Measurements from ENCODE around the gene LCN15.
"Not testable (repeated sequence)": the region's sequence is repeated elsewhere in the genome, so short reads cannot be mapped to it uniquely, and the experiment has no call there.

LCN15 gene

DNA sequence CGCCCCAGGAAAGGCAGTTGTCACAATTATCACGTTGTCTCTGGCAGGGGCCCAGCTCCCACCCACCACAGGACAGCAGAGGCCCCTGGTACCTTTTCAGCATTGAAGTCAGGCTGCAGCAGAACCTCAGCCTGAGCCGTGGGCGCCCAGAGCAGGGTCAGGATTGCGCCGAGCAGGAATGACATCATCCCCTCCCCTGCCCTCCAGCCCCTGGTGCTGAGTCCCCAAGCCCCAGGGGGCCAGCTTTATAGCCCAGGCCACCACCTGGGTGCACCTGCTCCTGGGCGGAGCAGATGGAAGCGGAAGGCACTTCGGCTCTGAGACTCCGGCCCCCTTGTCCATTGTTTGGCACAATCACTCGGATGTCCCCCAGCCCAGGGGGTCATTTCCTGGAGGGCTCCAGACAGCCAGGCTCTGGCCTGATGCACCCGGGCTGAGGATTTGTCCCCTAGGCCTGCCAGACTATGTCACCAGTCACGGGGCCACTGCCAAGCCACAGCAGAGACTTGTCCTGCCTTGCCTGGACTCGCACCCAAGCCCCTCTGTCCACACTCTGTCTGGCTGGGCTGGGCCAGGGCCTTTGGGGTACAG, at the start of gene LCN15:
Gene LCN15 (minus strand): TSS at position 218 of the 591 bp plus-strand sequence. CDS start 30 bp downstream, at position 188.
- no peak for DNase-seq

GRCh38 chr9:136808806-136809158, 44.5 kb upstream of the LCN15 start:
- DNase-seq = no peak

DNA sequence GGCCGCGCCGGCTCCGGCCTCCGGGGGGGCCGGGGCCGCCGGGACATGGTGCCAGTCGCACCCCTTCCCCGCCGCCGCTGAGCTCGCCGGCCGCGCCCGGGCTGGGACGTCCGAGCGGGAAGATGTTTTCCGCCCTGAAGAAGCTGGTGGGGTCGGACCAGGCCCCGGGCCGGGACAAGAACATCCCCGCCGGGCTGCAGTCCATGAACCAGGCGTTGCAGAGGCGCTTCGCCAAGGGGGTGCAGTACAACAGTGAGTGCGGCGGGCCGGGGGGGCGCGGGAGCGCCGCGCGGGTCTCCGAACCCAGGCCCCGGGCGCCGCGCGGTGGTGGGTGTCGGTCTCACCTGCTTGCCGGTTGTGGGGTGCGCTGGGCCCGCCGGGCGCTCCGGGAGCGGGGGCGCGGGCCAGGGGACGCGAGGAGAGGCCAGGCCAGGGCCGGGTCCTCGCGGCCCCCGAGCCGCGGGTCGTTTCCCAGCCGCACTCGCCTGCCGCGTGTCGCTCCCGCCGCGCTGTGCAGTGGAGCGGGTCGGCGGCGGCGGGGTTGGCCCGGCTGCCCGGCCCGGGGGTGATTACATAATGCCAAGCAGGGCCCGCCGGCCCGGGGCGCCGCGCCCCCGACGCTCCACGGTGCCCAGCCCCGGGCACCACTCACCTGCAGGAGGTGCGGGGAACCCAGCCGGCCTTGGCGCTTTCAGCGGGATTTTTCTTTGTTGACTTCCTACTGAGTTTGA, 43.9 kb upstream of the LCN15 start:
- no peak for DNase-seq

DNA sequence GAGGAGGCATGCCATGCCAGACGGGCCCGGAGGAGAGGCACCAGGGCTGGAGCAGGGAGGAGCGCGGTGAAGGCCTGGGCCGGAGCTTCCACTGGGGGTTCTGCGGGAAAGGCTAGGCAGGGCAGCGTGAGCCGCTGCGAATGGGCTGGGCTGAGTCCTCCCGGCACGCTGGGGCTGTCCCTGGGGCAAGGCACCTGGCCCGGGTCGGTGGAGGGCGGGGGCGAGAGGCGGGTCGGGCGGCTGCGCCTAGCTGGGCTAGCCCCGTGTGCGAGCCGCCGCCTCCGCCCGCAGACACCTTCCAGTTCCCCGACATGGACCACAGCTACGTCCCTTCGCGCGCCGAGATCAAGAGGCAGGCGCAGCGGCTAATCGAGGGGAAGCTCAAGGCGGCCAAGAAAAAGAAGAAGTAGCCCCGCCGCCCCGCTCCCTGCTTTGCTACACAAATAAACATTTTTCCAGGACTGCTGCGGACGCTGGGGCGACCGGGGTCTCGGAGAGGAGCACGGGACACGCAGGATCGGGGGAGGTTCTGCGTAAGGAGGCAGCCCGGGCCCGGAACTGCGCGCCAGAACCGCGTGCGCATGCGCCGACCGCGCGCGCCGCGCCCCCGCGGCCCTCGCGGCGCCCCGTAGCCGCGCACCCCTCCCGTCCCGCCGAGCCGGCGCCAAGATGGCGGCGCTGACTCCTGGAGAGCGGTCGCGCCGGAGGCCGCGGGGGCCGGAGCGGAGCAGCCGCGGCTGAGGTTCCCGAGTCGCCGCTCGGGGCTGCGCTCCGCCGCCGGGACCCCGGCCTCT, 43.2 kb upstream of the LCN15 start, which contains the start of gene RABL6:
Gene RABL6 (plus strand): TSS at position 668 of the 794 bp plus-strand sequence. CDS start 249 bp downstream, outside the sequence.
- peak; percentile 87 for DNase-seq

DNA sequence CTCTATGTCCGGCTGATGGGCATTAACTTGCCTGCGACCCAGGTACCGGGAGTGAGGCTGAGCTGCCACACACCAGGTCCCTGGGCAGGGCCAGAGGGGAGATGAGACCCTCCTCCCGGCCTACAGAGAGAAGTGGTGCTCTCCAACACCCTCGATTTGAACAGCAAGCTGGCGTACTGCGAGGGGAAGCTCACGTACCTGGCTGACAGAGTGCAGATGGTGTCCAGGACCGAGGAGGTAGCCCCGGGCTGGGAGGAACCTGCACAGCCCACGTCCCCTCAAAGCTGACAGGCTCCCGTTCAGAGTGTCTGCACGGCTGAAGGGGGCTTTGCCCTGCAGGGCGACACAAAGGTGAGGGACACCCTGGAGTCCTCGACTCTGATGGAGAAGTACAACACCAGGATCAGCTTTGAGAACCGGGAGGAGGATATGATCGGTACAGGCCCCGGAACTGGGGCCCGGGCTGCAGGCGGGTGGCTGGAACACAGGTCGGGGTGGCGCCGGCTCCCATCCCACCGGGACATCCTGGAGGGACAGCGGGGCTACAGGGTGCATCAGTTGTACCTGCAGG, 42.4 kb upstream of the LCN15 start:
- DNase-seq = no peak

DNA sequence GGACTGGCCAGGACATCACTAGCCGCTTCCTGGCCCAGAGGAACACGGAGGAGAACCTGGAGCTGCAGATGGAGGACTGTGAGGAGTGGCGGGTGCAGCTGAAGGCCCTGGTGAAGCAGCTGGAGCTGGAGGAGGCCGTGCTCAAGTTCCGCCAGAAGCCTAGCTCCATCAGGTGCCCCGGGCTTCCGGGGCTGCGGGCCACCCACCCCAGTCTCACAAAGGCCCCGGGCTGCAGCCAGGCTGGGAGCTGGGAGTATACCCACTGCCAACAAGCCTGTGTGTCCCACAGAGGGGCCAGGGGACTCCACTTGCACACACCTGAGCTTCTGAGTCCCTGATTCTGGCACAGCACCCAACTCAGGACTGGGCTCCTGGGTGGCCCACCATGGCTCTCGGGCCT, 41.7 kb upstream of the LCN15 start:
- DNase-seq = no peak

DNA sequence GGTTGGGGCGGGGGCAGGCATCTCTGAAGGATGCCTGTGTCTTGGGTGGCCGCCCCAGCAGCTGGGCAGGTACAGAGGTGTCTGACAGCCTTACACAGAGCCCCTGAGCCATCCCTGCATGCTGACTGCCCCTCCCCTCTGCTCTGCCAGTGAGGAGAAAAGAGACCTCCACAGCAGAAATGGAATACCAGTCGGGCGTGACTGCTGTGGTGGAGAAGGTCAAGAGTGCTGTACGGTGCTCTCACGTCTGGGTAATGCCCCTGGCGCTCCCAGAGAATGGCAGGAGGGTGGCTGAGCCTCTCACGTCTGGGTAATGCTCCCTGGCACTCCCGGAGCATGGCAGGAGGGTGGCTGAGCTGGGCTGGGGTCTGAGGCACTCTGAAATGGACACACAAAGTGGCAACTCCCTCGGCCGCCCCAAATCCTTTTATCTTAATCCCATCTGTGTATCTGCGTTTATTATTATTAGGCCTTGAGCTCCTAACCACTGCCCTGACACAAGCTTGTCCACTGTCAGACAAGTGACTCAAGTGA, 41.0 kb upstream of the LCN15 start:
- DNase-seq = no peak

DNA sequence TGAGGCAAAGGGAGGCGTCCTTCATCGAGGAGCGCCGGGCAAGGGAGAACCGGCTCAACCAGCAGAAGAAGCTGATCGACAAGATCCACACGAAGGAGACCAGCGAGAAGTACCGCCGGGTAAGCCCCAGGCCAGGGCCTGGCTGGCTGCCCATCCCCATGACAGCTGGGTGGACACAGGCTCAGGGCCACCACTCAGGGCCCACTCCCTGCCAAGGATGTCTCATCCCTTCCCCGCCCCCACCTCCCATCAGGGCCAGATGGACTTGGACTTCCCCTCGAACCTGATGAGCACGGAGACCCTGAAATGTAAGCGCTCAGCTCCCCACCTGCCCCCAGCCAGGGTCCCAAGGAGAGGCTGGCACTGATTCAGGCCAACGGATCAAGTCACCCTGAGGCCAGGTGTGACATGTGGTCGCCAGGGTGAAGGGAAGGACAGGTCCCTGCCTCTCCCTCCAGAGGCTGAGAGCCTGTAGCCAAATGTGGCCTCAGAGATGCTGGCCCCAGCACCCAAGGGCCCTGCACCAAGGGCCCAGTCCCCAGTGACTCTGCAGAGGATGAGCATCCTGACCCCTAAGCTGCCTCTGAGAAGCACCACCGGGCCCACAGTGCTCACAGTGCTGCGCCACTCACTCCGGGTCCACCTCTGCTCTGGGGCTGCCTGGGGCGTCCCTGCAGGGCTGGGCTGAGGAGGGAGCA, 40.3 kb upstream of the LCN15 start:
- no peak for DNase-seq

DNA sequence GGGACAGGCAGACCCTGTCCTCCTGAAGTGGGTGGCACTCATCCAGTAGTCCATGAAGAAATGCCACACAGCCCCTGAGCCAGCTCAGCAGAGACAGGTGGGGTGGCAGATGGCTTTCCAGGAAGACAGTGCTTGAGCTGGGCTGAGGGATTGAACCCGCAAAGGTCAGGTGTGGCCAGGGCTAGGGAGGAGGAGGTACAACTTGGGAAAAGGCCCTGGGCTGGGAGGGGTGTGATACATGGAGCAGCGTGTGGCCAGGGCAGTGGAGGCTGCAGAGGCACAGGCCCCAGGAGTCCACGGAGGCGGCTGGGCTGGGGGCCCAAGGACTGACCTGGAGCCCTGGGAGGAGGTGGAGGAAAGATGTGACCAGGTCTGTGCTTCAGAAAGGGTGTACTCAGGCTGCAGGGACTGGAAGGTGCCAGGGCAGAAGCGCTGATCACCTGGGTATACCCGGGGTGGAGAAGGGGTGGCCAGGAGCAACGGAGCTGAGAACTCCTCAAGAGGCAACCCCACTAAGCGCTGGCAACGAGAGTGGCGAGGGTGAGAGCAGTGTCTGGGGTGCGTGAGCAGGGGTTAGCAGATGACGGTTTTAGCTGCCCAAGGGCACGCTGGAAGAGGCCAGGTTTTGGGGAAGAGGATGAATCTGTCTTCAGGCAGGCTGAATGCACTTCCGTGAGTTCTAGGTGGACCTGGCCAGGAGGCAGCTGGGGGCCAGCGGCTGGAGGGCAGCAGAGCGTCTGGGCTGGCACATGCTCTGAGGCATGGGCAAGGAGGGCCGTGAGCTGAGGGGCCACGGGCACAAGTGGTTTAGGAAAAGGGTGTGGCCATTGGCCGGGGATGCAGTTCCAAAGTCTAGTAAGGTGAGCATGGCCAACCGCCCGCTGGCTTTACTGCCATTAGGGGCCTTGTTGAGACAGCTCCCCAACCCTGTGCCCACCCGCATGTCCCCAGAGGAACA, 39.5 kb upstream of the LCN15 start:
- no peak for DNase-seq

GRCh38 chr9:136803009-136803550, 38.8 kb upstream of the LCN15 start:
- DNase-seq = not testable (repeated sequence)

DNA sequence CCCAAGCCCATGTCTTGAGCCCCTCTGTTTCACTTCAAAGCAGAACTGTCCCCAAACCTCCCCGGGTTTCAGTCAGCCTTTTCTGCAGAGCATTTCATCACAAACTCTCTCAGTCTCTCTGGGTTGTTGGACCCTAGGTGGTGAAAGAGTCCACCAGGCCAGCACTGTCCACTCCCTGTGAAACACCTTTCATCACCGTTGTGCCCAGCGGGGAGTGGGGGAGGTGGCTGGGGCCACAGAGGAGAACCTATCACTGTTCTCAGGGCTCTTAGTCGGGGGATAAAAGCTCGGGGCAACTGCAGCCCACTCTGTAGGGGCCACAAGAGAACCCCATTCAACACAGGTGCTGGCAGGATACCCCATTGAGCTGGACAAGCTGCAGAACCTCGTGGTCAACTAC, 38.0 kb upstream of the LCN15 start:
- no peak for DNase-seq

DNA sequence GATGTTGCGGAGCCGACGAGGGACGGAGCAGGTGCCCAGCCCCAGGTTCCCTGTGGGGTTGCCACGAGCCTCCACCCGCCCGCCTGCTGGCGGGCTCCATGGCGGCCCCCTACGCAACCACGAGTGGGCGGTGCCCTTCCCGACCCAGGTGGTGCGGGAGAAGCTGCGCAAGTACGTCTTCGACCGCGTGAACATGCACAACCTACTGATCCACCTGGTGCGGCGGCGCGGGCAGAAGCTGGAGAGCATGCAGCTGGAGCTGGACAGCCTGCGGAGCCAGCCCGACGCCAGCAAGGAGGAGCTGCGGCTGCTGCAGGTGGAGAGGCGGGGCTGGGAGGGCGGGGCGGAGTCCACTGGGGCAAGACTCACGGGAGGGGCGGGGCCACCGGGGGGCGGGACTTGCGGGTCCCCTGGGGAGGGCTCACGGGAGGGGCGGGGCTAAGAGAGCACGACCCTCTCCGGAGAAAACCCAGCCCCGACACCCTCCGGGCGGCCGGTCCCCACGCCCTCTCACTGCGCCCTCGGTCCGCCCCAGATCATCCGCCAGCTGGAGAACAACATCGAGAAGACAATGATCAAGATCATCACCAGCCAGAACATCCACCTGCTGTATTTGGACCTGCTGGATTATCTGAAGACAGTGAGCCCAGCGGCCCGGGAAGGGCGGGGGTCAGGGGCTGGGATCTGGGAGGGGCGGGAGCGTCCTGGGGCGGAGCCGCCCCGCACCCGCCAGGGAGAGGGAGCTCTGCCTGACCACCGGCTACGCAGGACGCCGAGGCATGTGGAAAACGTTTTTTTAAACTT, 35.7 kb upstream of the LCN15 start:
- peak; percentile 72 for DNase-seq

DNA sequence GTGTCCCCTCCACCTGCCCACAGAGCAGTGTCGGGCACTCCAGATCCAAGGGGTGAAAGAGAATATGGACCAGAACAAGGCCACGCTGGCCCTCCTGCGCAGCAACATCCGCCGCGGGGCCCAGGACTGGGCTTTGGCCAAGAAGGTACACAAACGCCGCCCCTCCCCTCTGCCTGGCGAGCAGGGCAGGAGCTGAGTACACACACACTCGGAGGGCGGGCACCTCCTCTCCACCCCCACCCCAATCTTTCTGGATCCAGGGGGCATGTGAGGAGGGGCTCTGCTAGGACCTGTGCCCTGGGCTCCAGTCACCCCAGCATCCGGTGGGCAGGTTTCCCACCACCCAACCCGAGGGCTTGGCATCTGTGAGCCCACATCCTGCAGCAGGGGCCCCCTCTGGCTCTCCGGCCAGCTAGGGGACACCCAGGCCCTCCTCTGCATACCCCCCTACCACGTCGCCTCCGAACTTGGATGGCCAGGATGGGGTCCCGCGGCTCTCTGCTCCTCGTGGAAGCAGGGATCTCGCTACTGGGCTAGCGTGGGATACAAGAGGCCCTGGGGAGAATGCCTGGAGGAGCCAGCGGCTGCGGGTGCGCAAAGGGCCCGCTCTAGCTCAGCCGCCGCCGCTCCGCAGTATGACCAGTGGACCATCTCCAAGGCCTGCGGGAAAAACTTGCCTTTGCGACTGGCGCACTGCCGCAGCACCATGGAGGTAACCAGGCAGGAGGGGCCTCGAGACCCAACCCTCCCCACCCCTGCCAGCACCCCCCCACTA, 34.9 kb upstream of the LCN15 start:
- DNase-seq = no peak

- DNase-seq = no peak
These were observed 34.4 kb upstream of the LCN15 start for GRCh38 chr9:136798708-136799078.

DNA sequence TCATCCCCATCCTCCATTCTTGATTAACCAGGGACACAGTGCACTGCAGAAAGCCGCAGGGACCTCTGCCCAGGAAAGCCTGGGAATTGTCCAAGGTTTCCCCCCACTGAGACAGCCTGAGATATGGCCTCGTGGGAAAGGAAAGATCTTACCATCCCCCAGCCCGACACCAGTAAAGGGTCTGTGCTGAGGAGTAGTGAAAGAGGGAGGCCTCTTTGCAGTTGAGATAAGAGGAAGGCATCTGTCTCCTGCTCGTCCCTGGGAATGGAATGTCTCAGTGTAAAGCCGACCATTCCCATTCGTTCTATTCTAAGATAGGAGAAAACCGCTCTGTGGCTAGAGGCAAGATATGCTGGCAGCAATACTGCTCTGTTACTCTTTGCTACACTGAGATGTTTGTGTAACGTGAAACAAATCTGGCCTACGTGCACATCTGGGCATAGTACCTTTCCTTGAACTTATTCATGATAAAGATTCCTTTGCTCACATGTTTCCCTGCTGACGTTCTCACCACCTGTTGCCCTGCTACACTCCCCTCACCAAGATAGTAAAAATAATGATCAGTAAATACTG, 32.5 kb upstream of the LCN15 start:
- DNase-seq = not testable (repeated sequence)

GRCh38 chr9:136796238-136796774, 32.0 kb upstream of the LCN15 start, which contains the start of gene CCDC183:
CCDC183 (plus strand) TSS chr9:136796338; CDS start chr9:136796398, 60 bp downstream.
- DNase-seq = no peak

DNA sequence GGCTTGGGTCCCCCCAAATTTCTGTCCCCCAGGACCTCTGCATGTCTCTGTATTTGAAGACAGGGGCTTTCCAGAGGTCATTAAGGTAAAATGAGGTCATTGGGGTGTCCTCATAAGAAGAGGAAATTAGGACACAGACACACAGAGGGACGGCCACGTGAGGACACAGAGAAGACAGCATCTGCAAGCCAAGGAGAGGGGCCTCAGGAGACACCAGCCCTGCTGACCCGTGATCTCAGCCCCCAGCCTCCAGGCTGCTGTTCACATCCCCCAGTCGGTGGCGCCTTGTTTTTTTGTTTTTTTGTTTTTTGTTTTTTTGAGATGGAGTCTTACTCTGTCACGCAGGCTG, 30.7 kb upstream of the LCN15 start:
- no peak for DNase-seq

- DNase-seq = no peak
These were observed 30.1 kb upstream of the LCN15 start for GRCh38 chr9:136794281-136794999.
